A549 (cell line): ENCODE results near the gene ACBD7. TPM values are rescaled to one million over a fixed set of nuclear protein-coding genes. Genes with fewer than 3 reads are reported as not detected.

Source experiments
- ATAC-seq, 2 experiments: fragments of 200-7000 bp in 1 of 2; fragments of >200 bp in 1 of 2; cut with Nextera tagmentation in 1 of 2; cut with Tn5 transposase in 1 of 2; 3 replicates each; pipeline versions ENCODE4 v1.8.0 to v1.9.1; 2018 to 2020; ENCODE audit warnings: mild to moderate bottlenecking in 1 of 2, moderate library complexity in 1 of 2
- CTCF ChIA-PET: fragments of 300-600 bp; sonication (Branson Sonifier 250); formaldehyde crosslinking; extraction: SDS; loops from one replicate; lab custom pipeline; 2021; ENCODE audit warnings: antibody characterized with exemption, inconsistent platforms; lab: Yijun Ruan, JAX
- POLR2A ChIA-PET: fragments of 350-600 bp; formaldehyde crosslinking; extraction: SDS; loops from one replicate; lab custom pipeline; 2021; ENCODE audit warnings: antibody characterized with exemption, inconsistent platforms; lab: Yijun Ruan, JAX
- DNase-seq, 2 experiments: peaks; one replicate each; pipeline versions ENCODE4 v3.0.0 to v3.0.0-alpha.2; 2011 to 2016; ENCODE audit warnings: low read depth in 1 of 2, low spot score in 1 of 2
- FAIRE-seq: peaks from 2 replicates; lab custom pipeline; 2011; peaks lifted over from hg19 to GRCh38; lab: Jason Lieb, UNC
- H3K27ac ChIP-seq, 2 experiments: fragments of >200 bp; sonication (Bioruptor Twin); formaldehyde crosslinking; 3 replicates each; pipeline ENCODE4 v1.5.1; 2016 to 2017
- H3K4me1 ChIP-seq: fragments of >200 bp; sonication (Bioruptor Twin); formaldehyde crosslinking; 3 replicates; pipeline ENCODE4 v1.6.1; 2016
- H3K4me2 ChIP-seq: fragments of >200 bp; sonication (Bioruptor Twin); formaldehyde crosslinking; 3 replicates; pipeline ENCODE4 v1.6.1; 2016
- H3K4me3 ChIP-seq: fragments of >200 bp; sonication (Bioruptor Twin); formaldehyde crosslinking; 3 replicates; pipeline ENCODE4 v1.5.1; 2016
- H3K9me3 ChIP-seq: fragments of >200 bp; sonication (Bioruptor Twin); formaldehyde crosslinking; 3 replicates; pipeline ENCODE4 v1.6.1; 2016
- BCL3 ChIP-seq: fragments of >200 bp; sonication (Bioruptor Twin); formaldehyde crosslinking; IDR thresholded peaks from 3 replicates; pipeline ENCODE4 v1.6.1; 2016
- FOSB ChIP-seq: fragments of 250-450 bp; sonication (Bioruptor Pico); IDR thresholded peaks from 2 replicates; pipeline ENCODE4 v1.5.0; 2020; ENCODE audit warnings: mild to moderate bottlenecking, moderate library complexity
- FOSL2 ChIP-seq, 2 experiments: fragments of 450-650 bp in 1 of 2; fragments of >200 bp in 1 of 2; sonication (Bioruptor Twin) in 1 of 2; formaldehyde crosslinking; IDR thresholded peaks; 2 replicates each; pipeline versions ENCODE4 v1.5.0 to v1.6.1; 2016 to 2020; ENCODE audit warnings: mild to moderate bottlenecking in 1 of 2, moderate library complexity in 1 of 2
- FOXS1 ChIP-seq: fragments of 250-450 bp; sonication (Bioruptor Pico); IDR thresholded peaks from 2 replicates; pipeline ENCODE4 v1.5.0; 2020; ENCODE audit warnings: mild to moderate bottlenecking, moderate library complexity
- HDAC2 ChIP-seq: fragments of 200-600 bp; sonication (generic); IDR thresholded peaks from 2 replicates; pipeline ENCODE4 v1.6.1; 2016
- HEYL ChIP-seq: fragments of 250-450 bp; sonication (Bioruptor Pico); IDR thresholded peaks from 2 replicates; pipeline ENCODE4 v1.8.0; 2021; ENCODE audit warnings: mild to moderate bottlenecking, moderate library complexity
- HOXA7 ChIP-seq: fragments of 250-450 bp; sonication (Bioruptor Pico); IDR thresholded peaks from 2 replicates; pipeline ENCODE4 v1.5.0; 2020; ENCODE audit warnings: mild to moderate bottlenecking, moderate library complexity
- JUN ChIP-seq, 2 experiments: fragments of >200 bp; sonication (Bioruptor Twin); formaldehyde crosslinking; IDR thresholded peaks; 2 replicates in 1 of 2; 3 replicates in 1 of 2; pipeline ENCODE4 v1.6.1; 2016 to 2017
- KDM1A ChIP-seq: fragments of 200-600 bp; sonication (generic); IDR thresholded peaks from 2 replicates; pipeline ENCODE4 v1.6.1; 2016; ENCODE audit warnings: low read depth, mild to moderate bottlenecking
- MAFK ChIP-seq: fragments of 450-650 bp; IDR thresholded peaks from 2 replicates; pipeline ENCODE4 v1.6.1; 2014; ENCODE audit not compliant: partially characterized antibody
- MAZ ChIP-seq: fragments of 150-350 bp; IDR thresholded peaks from 2 replicates; pipeline ENCODE4 v1.6.1; 2014; ENCODE audit warnings: antibody characterized with exemption, low read depth, low read length, borderline replicate concordance
- PHF8 ChIP-seq: fragments of 200-600 bp; sonication (generic); IDR thresholded peaks from 2 replicates; pipeline ENCODE4 v1.6.1; 2016; ENCODE audit warnings: low read depth, mild to moderate bottlenecking, antibody characterized with exemption, moderate library complexity, borderline replicate concordance
- RARB ChIP-seq: fragments of 250-450 bp; sonication (Bioruptor Pico); IDR thresholded peaks from 2 replicates; pipeline ENCODE4 v1.8.0; 2021; ENCODE audit warnings: mild to moderate bottlenecking, moderate library complexity
- TFCP2L1 ChIP-seq: fragments of 250-450 bp; sonication (Bioruptor Pico); IDR thresholded peaks from 2 replicates; pipeline ENCODE4 v1.5.0; 2021; ENCODE audit warnings: mild to moderate bottlenecking
- ZNF302 ChIP-seq: fragments of 250-450 bp; sonication (Bioruptor Pico); IDR thresholded peaks from 2 replicates; pipeline ENCODE4 v1.9.0; 2021; ENCODE audit warnings: inconsistent platforms, mild to moderate bottlenecking, moderate library complexity
- WGBS: methylation state at CpG from one replicate; pipeline ENCODE4 v1.1.6; 2017; ENCODE audit errors: missing lambda C conversion rate; 5-methylcytosine and 5-hydroxymethylcytosine counted together
- polyA plus RNA-seq, 4 experiments: library from polyadenylated mRNA; depleted of rRNA in 3 of 4; stranded (reverse); fragments of >200 nt; fragmentation: RNase III in 1 of 4; extraction: RNeasy Plus Mini Kit Qiagen cat#74134 plus additional on column Dnase treatment in 1 of 4; gene quantifications; 2 replicates in 3 of 4; 3 replicates in 1 of 4; pipeline ENCODE4 v1.2.3, GENCODE V29; 2011 to 2017
- TF ChIP-seq, protein P1 (sequence below): fragments of >200 bp; sonication (Bioruptor Twin); formaldehyde crosslinking; IDR thresholded peaks from 3 replicates; pipeline ENCODE4 v1.5.1; 2016
- TF ChIP-seq, protein P2 (sequence below): IDR thresholded peaks from 2 replicates; pipeline ENCODE4 v1.6.1; 2012; ENCODE audit warnings: low read depth, borderline replicate concordance
- TF ChIP-seq, protein P3 (sequence below): fragments of 450-650 bp; IDR thresholded peaks from 2 replicates; pipeline ENCODE4 v1.6.1; 2014; ENCODE audit warnings: antibody characterized with exemption
- TF ChIP-seq, protein P4 (sequence below): fragments of 250-450 bp; sonication (Bioruptor Pico); IDR thresholded peaks from 2 replicates; pipeline ENCODE4 v1.5.0; 2020; ENCODE audit warnings: low read depth, mild to moderate bottlenecking, moderate library complexity

Gene ACBD7
- polyA plus RNA-seq, 2 of the 4 experiments (the other 2 are of a cell fraction), result 0.90 to 1.2 TPM

DNA sequence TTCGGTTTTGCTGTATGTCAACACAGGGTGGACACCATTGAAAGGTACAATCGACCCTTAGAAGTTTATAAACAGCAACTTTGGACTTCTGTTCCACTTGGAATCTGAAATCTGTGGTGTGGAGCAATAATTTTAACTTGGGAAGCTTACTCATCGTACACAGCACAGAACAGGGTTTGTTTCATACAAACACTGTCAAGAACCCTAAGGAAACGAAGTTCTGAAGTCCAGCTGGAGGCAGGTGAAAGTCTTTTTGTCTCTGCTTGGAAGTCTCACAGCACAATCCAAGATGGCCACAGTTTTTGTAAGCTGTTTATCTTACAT, 48.4 kb upstream of the ACBD7 start:
- TF ChIP-seq FOXS1 (no peak), FOSL2 (IDR thresholded peaks at IDR 0.05) (no peak), FOSL2 (CRISPR knock-in tag; IDR thresholded peaks at IDR 0.05) (no peak), JUN (IDR thresholded peaks at IDR 0.05) (no peak), ZNF302 (CRISPR knock-in tag) (no peak), PHF8 (no peak), HOXA7 (CRISPR knock-in tag) (no peak), MAZ (no peak), BCL3 (no peak), TFCP2L1 (no peak), KDM1A (no peak), MAFK (no peak), HDAC2 (no peak), HEYL (CRISPR knock-in tag) (no peak), FOSB (no peak)
- TF ChIP-seq, protein P1, sequence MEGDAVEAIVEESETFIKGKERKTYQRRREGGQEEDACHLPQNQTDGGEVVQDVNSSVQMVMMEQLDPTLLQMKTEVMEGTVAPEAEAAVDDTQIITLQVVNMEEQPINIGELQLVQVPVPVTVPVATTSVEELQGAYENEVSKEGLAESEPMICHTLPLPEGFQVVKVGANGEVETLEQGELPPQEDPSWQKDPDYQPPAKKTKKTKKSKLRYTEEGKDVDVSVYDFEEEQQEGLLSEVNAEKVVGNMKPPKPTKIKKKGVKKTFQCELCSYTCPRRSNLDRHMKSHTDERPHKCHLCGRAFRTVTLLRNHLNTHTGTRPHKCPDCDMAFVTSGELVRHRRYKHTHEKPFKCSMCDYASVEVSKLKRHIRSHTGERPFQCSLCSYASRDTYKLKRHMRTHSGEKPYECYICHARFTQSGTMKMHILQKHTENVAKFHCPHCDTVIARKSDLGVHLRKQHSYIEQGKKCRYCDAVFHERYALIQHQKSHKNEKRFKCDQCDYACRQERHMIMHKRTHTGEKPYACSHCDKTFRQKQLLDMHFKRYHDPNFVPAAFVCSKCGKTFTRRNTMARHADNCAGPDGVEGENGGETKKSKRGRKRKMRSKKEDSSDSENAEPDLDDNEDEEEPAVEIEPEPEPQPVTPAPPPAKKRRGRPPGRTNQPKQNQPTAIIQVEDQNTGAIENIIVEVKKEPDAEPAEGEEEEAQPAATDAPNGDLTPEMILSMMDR, result no peak
- ATAC-seq, result no peak
- 70% methylated on average over 4 of the region's 4 CpGs for WGBS
- no peak for FAIRE-seq
- no peak for DNase-seq
- H3K4me2 ChIP-seq, result no peak overlapping the region
- no peak overlapping the region for H3K27ac ChIP-seq
- no peak overlapping the region for H3K4me3 ChIP-seq
- CTCF ChIA-PET, result interaction anchor here (0.6 kb wide), 1 partner anchor 83 kb away, joined by 3 read pairs; no protein-coding TSS in a partner anchor
- POLR2A ChIA-PET, result no interaction called here
- no peaks in the 10 kb centered on the region for H3K9me3 ChIP-seq
- H3K4me1 ChIP-seq, result peaks cover 8% of the 10 kb centered on the region; the same call in 2 of the 3 replicates

- Histone ChIP-seq H3K4me2 (no peak overlapping the region), H3K27ac (no peak overlapping the region), H3K4me1 (peaks cover 8% of the 10 kb centered on the region; the same call in 2 of the 3 replicates)
- ChIA-PET POLR2A (no interaction called here), CTCF (interaction anchor here (0.6 kb wide), 2 partner anchors 12 to 84 kb away, joined by 3 read pairs; no protein-coding TSS in a partner anchor)
- DNase-seq, result no peak
- FAIRE-seq, result no peak
- TF ChIP-seq, protein P2, sequence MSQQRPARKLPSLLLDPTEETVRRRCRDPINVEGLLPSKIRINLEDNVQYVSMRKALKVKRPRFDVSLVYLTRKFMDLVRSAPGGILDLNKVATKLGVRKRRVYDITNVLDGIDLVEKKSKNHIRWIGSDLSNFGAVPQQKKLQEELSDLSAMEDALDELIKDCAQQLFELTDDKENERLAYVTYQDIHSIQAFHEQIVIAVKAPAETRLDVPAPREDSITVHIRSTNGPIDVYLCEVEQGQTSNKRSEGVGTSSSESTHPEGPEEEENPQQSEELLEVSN, result no peak
- no peak for TF ChIP-seq MAZ
- TF ChIP-seq, all 56 proteins: peak for 0
- ATAC-seq, result no peak
- Histone ChIP-seq H3K9me3 (no peaks in the 10 kb centered on the region), H3K4me3 (no peak overlapping the region)
- WGBS, result 90% methylated on average over 11 of the region's 11 CpGs
These were observed 47.8 kb upstream of the ACBD7 start for GRCh38 chr10:15136129-15137035.

DNA sequence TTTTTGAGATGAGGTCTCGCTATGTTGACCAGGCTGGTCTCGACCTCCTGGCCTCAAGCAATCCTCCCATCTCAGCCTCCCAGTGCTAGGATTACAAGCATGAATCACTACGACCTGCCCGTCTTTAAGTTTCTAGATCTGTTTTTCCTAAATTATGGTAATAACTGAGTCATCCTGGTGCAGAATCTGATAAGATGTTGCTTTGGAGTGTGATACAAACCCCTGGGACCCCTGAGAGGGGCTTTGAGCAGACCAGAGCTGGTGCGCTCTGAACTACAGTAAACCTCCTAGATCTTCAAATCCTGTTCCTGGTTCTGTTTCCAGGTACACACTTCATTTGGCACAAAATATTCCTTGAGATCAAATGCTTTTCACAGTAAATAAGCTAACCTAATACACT, 42.8 kb upstream of the ACBD7 start:
- ChIA-PET CTCF (interaction anchor here (1.0 to 1.4 kb wide), 3 partner anchors 10 to 25 kb away, joined by 3 to 4 read pairs (median 4); no protein-coding TSS in a partner anchor), POLR2A (no interaction called here)

More for the DNA sequence above, 42.8 kb upstream of the ACBD7 start:
- H3K4me2 ChIP-seq, result no peak overlapping the region
- DNase-seq (no peak), ATAC-seq (no peak), FAIRE-seq (no peak)
- H3K9me3 ChIP-seq, result no peaks in the 10 kb centered on the region
- WGBS, result 92% methylated on average over 5 of the region's 5 CpGs
- H3K27ac ChIP-seq, result no peak overlapping the region
- H3K4me1 ChIP-seq, result no peaks in the 10 kb centered on the region
- no peak overlapping the region for H3K4me3 ChIP-seq
- TF ChIP-seq, protein P3, sequence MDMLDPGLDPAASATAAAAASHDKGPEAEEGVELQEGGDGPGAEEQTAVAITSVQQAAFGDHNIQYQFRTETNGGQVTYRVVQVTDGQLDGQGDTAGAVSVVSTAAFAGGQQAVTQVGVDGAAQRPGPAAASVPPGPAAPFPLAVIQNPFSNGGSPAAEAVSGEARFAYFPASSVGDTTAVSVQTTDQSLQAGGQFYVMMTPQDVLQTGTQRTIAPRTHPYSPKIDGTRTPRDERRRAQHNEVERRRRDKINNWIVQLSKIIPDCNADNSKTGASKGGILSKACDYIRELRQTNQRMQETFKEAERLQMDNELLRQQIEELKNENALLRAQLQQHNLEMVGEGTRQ, result no peak
- TF ChIP-seq, protein P4, sequence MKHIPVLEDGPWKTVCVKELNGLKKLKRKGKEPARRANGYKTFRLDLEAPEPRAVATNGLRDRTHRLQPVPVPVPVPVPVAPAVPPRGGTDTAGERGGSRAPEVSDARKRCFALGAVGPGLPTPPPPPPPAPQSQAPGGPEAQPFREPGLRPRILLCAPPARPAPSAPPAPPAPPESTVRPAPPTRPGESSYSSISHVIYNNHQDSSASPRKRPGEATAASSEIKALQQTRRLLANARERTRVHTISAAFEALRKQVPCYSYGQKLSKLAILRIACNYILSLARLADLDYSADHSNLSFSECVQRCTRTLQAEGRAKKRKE (CRISPR knock-in tag), result no peak
- TF ChIP-seq, protein P1, result no peak
- no peak for TF ChIP-seq RARB
